SK-N-SH treated with all-trans-retinoic acid at 6 μM for 48 hours (cell line): ENCODE data around the gene INHBC.

Experiments
- ATAC-seq: fragments of 200-7000 bp; cut with Tn5 transposase; 3 replicates; pipeline ENCODE4 v1.9.1; 2020; ENCODE audit warnings: mild to moderate bottlenecking, moderate library complexity
- ARNTL ChIP-seq: fragments of 450-650 bp; formaldehyde crosslinking; IDR thresholded peaks from 2 replicates; pipeline ENCODE4 v1.5.0; 2020; ENCODE audit warnings: low read depth, mild to moderate bottlenecking, moderate library complexity, borderline replicate concordance
- BACH2 ChIP-seq: fragments of 250-450 bp; sonication (Bioruptor Pico); IDR thresholded peaks from 2 replicates; pipeline ENCODE4 v1.9.0; 2021; ENCODE audit warnings: mild to moderate bottlenecking, borderline replicate concordance
- CSDC2 ChIP-seq: fragments of 250-450 bp; sonication (Bioruptor Pico); IDR thresholded peaks from 2 replicates; pipeline ENCODE4 v1.5.0; 2020; ENCODE audit warnings: mild to moderate bottlenecking, moderate library complexity
- ESRRG ChIP-seq: fragments of 250-450 bp; sonication (Bioruptor Pico); IDR thresholded peaks from 2 replicates; pipeline ENCODE4 v1.6.1; 2021; ENCODE audit warnings: mild to moderate bottlenecking
- GLIS3 ChIP-seq: fragments of 250-450 bp; sonication (Bioruptor Pico); IDR thresholded peaks from 2 replicates; pipeline ENCODE4 v1.5.0; 2020; ENCODE audit warnings: mild to moderate bottlenecking, moderate library complexity
- OSR1 ChIP-seq: fragments of 250-450 bp; sonication (Bioruptor Pico); IDR thresholded peaks from 2 replicates; pipeline ENCODE4 v1.8.0; 2022; ENCODE audit warnings: moderate library complexity, mild to moderate bottlenecking, inconsistent platforms
- PPARA ChIP-seq: fragments of 250-450 bp; sonication (Bioruptor Pico); IDR thresholded peaks from 2 replicates; pipeline ENCODE4 v1.5.0; 2020; ENCODE audit warnings: mild to moderate bottlenecking, borderline replicate concordance
- RARB ChIP-seq: fragments of 250-450 bp; sonication (Bioruptor Pico); IDR thresholded peaks from 2 replicates; pipeline ENCODE4 v1.8.0; 2021; ENCODE audit warnings: mild to moderate bottlenecking, moderate library complexity
- SNAI2 ChIP-seq: fragments of 250-450 bp; sonication (Bioruptor Pico); IDR thresholded peaks from 2 replicates; pipeline ENCODE4 v1.5.0; 2020; ENCODE audit warnings: mild to moderate bottlenecking, moderate library complexity
- TCF4 ChIP-seq: fragments of 250-450 bp; sonication (Bioruptor Pico); IDR thresholded peaks from 2 replicates; pipeline ENCODE4 v1.8.0; 2021; ENCODE audit warnings: mild to moderate bottlenecking, moderate library complexity, borderline replicate concordance
- TOX ChIP-seq: fragments of 250-450 bp; sonication (Bioruptor Pico); IDR thresholded peaks from 2 replicates; pipeline ENCODE4 v1.8.0; 2021; ENCODE audit warnings: mild to moderate bottlenecking, moderate library complexity, borderline replicate concordance
- ZC3H10 ChIP-seq: fragments of 250-450 bp; sonication (Bioruptor Pico); IDR thresholded peaks from 2 replicates; pipeline ENCODE4 v1.5.1; 2021; ENCODE audit warnings: mild to moderate bottlenecking, moderate library complexity
- ZFP3 ChIP-seq: fragments of 250-450 bp; sonication (Bioruptor Pico); IDR thresholded peaks from 2 replicates; pipeline ENCODE4 v1.5.0; 2020; ENCODE audit warnings: mild to moderate bottlenecking, moderate library complexity
- ZFP30 ChIP-seq: fragments of 450-650 bp; formaldehyde crosslinking; IDR thresholded peaks from 2 replicates; pipeline ENCODE4 v1.5.0; 2022; ENCODE audit warnings: mild to moderate bottlenecking, moderate library complexity
- ZNF565 ChIP-seq: fragments of 450-650 bp; formaldehyde crosslinking; conservative IDR thresholded peaks from 2 replicates; pipeline ENCODE4 v1.5.0; 2020; ENCODE audit warnings: low read depth, mild to moderate bottlenecking, moderate library complexity
- ZNF70 ChIP-seq: fragments of 450-650 bp; formaldehyde crosslinking; IDR thresholded peaks from 2 replicates; pipeline ENCODE4 v1.5.0; 2020; ENCODE audit warnings: mild to moderate bottlenecking, moderate library complexity
- ZNF8 ChIP-seq: fragments of 450-650 bp; formaldehyde crosslinking; IDR thresholded peaks from 2 replicates; pipeline ENCODE4 v1.5.0; 2020; ENCODE audit warnings: mild to moderate bottlenecking, moderate library complexity
- TF ChIP-seq, protein P1 (sequence below): fragments of 250-450 bp; sonication (Bioruptor Pico); IDR thresholded peaks from 2 replicates; pipeline ENCODE4 v1.5.1; 2020; ENCODE audit warnings: low read depth, mild to moderate bottlenecking, moderate library complexity
- TF ChIP-seq, protein P2 (sequence below): fragments of 250-450 bp; sonication (Bioruptor Pico); IDR thresholded peaks from 2 replicates; pipeline ENCODE4 v1.8.0; 2020; ENCODE audit warnings: mild to moderate bottlenecking, moderate library complexity, borderline replicate concordance
- TF ChIP-seq, protein P3 (sequence below): fragments of 250-450 bp; sonication (Bioruptor Pico); IDR thresholded peaks from 2 replicates; pipeline ENCODE4 v1.8.0; 2021; ENCODE audit warnings: low read depth, mild to moderate bottlenecking, moderate library complexity, borderline replicate concordance
- TF ChIP-seq, protein P4 (sequence below): fragments of 250-450 bp; sonication (Bioruptor Pico); IDR thresholded peaks from 2 replicates; pipeline ENCODE4 v1.5.0; 2020; ENCODE audit warnings: mild to moderate bottlenecking, moderate library complexity

Gene INHBC

DNA sequence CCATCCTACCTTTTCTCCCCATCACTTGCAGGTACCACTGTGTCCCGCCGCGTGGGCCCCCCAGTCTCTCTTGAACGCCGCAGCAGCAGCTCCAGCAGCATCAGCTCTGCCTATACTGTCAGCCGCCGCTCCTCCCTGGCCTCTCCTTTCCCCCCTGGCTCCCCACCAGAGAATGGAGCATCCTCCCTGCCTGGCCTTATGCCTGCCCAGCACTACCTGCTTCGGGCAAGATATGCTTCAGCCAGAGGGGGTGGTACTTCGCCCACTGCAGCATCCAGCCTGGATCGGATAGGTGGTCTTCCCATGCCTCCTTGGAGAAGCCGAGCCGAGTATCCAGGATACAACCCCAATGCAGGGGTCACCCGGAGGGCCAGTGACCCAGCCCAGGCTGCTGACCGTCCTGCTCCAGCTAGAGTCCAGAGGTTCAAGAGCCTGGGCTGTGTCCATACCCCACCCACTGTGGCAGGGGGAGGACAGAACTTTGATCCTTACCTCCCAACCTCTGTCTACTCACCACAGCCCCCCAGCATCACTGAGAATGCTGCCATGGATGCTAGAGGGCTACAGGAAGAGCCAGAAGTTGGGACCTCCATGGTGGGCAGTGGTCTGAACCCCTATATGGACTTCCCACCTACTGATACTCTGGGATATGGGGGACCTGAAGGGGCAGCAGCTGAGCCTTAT lies 35.8 kb downstream of the INHBC start:
- no peak for ATAC-seq
- TF ChIP-seq ZFP30 (CRISPR knock-in tag) (no peak), ZFP3 (CRISPR knock-in tag) (no peak), ZNF8 (CRISPR knock-in tag) (no peak), ESRRG (CRISPR knock-in tag) (no peak), OSR1 (CRISPR knock-in tag) (no peak), RARB (no peak)

DNA sequence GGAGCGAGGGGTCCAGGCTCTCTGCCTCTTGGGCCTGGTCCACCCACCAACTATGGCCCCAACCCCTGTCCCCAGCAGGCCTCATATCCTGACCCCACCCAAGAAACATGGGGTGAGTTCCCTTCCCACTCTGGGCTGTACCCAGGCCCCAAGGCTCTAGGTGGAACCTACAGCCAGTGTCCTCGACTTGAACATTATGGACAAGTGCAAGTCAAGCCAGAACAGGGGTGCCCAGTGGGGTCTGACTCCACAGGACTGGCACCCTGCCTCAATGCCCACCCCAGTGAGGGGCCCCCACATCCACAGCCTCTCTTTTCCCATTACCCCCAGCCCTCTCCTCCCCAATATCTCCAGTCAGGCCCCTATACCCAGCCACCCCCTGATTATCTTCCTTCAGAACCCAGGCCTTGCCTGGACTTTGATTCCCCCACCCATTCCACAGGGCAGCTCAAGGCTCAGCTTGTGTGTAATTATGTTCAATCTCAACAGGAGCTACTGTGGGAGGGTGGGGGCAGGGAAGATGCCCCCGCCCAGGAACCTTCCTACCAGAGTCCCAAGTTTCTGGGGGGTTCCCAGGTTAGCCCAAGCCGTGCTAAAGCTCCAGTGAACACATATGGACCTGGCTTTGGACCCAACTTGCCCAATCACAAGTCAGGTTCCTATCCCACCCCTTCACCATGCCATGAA lies 36.5 kb downstream of the INHBC start:
- ATAC-seq: no peak
- TF ChIP-seq TCF4 (CRISPR knock-in tag): no peak
- TF ChIP-seq ARNTL (CRISPR knock-in tag): no peak
- no peak for TF ChIP-seq GLIS3
- TF ChIP-seq BACH2 (CRISPR knock-in tag): no peak
- no peak for TF ChIP-seq PPARA (CRISPR knock-in tag)
- no peak for TF ChIP-seq RARB
- TF ChIP-seq ZFP30 (CRISPR knock-in tag): no peak
- TF ChIP-seq, protein P1, sequence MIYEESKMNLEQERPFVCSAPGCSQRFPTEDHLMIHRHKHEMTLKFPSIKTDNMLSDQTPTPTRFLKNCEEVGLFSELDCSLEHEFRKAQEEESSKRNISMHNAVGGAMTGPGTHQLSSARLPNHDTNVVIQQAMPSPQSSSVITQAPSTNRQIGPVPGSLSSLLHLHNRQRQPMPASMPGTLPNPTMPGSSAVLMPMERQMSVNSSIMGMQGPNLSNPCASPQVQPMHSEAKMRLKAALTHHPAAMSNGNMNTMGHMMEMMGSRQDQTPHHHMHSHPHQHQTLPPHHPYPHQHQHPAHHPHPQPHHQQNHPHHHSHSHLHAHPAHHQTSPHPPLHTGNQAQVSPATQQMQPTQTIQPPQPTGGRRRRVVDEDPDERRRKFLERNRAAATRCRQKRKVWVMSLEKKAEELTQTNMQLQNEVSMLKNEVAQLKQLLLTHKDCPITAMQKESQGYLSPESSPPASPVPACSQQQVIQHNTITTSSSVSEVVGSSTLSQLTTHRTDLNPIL: no peak
- TF ChIP-seq, protein P2, sequence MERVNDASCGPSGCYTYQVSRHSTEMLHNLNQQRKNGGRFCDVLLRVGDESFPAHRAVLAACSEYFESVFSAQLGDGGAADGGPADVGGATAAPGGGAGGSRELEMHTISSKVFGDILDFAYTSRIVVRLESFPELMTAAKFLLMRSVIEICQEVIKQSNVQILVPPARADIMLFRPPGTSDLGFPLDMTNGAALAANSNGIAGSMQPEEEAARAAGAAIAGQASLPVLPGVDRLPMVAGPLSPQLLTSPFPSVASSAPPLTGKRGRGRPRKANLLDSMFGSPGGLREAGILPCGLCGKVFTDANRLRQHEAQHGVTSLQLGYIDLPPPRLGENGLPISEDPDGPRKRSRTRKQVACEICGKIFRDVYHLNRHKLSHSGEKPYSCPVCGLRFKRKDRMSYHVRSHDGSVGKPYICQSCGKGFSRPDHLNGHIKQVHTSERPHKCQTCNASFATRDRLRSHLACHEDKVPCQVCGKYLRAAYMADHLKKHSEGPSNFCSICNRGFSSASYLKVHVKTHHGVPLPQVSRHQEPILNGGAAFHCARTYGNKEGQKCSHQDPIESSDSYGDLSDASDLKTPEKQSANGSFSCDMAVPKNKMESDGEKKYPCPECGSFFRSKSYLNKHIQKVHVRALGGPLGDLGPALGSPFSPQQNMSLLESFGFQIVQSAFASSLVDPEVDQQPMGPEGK (CRISPR knock-in tag): no peak
- no peak for TF ChIP-seq ZNF70 (CRISPR knock-in tag)
- no peak for TF ChIP-seq CSDC2 (CRISPR knock-in tag)
- TF ChIP-seq, protein P3, sequence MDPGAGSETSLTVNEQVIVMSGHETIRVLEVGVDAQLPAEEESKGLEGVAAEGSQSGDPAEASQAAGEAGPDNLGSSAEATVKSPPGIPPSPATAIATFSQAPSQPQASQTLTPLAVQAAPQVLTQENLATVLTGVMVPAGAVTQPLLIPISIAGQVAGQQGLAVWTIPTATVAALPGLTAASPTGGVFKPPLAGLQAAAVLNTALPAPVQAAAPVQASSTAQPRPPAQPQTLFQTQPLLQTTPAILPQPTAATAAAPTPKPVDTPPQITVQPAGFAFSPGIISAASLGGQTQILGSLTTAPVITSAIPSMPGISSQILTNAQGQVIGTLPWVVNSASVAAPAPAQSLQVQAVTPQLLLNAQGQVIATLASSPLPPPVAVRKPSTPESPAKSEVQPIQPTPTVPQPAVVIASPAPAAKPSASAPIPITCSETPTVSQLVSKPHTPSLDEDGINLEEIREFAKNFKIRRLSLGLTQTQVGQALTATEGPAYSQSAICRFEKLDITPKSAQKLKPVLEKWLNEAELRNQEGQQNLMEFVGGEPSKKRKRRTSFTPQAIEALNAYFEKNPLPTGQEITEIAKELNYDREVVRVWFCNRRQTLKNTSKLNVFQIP (CRISPR knock-in tag): no peak
- no peak for TF ChIP-seq ZC3H10
- TF ChIP-seq, protein P4, sequence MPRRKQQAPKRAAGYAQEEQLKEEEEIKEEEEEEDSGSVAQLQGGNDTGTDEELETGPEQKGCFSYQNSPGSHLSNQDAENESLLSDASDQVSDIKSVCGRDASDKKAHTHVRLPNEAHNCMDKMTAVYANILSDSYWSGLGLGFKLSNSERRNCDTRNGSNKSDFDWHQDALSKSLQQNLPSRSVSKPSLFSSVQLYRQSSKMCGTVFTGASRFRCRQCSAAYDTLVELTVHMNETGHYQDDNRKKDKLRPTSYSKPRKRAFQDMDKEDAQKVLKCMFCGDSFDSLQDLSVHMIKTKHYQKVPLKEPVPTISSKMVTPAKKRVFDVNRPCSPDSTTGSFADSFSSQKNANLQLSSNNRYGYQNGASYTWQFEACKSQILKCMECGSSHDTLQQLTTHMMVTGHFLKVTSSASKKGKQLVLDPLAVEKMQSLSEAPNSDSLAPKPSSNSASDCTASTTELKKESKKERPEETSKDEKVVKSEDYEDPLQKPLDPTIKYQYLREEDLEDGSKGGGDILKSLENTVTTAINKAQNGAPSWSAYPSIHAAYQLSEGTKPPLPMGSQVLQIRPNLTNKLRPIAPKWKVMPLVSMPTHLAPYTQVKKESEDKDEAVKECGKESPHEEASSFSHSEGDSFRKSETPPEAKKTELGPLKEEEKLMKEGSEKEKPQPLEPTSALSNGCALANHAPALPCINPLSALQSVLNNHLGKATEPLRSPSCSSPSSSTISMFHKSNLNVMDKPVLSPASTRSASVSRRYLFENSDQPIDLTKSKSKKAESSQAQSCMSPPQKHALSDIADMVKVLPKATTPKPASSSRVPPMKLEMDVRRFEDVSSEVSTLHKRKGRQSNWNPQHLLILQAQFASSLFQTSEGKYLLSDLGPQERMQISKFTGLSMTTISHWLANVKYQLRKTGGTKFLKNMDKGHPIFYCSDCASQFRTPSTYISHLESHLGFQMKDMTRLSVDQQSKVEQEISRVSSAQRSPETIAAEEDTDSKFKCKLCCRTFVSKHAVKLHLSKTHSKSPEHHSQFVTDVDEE: no peak
- TF ChIP-seq TOX (CRISPR knock-in tag): no peak
- TF ChIP-seq ZFP3 (CRISPR knock-in tag): no peak
- TF ChIP-seq ZNF565 (CRISPR knock-in tag): no peak
- TF ChIP-seq OSR1 (CRISPR knock-in tag): no peak
- TF ChIP-seq SNAI2: no peak

GRCh38 chr12:57471661-57472060 lies 37.1 kb downstream of the INHBC start:
- TF ChIP-seq GLIS3 (no peak), PPARA (CRISPR knock-in tag) (no peak), ZNF70 (CRISPR knock-in tag) (no peak), ZFP30 (CRISPR knock-in tag) (no peak), OSR1 (CRISPR knock-in tag) (no peak)
- TF ChIP-seq, protein P4: no peak
- TF ChIP-seq, all 23 proteins: peak for 0

More at GRCh38 chr12:57471661-57472060, 37.1 kb downstream of the INHBC start:
- ATAC-seq: no peak
